Esophagus muscularis mucosa (tissue), 4 donors: Measurements from ENCODE around the gene LILRB4.

Source experiments
- EP300 ChIP-seq: sonication (generic); formaldehyde crosslinking; IDR thresholded peaks from one replicate; pipeline ENCODE4 v1.6.1; 2017; ENCODE audit warnings: antibody characterized with exemption
- POLR2A ChIP-seq: fragments of 450-650 bp; IDR thresholded peaks from one replicate; pipeline ENCODE4 v1.6.1; 2017; ENCODE audit warnings: antibody characterized with exemption, moderate library complexity, mild to moderate bottlenecking, low read depth
- POLR2AphosphoS5 ChIP-seq, 2 donors: sonication (generic); formaldehyde crosslinking; IDR thresholded peaks; one replicate each; pipeline ENCODE4 v1.6.1; 2017; ENCODE audit warnings: antibody characterized with exemption in 2 of 2
- TF ChIP-seq, protein P1 (sequence below), 3 experiments: fragments of 200-600 bp in 2 of 3; fragments of 450-650 bp in 1 of 3; sonication (generic) in 2 of 3; IDR thresholded peaks; one replicate each; pipeline ENCODE4 v1.5.1; 2017 to 2019; ENCODE audit warnings: antibody characterized with exemption in 3 of 3, mild to moderate bottlenecking in 2 of 3, moderate library complexity in 1 of 3

DNA sequence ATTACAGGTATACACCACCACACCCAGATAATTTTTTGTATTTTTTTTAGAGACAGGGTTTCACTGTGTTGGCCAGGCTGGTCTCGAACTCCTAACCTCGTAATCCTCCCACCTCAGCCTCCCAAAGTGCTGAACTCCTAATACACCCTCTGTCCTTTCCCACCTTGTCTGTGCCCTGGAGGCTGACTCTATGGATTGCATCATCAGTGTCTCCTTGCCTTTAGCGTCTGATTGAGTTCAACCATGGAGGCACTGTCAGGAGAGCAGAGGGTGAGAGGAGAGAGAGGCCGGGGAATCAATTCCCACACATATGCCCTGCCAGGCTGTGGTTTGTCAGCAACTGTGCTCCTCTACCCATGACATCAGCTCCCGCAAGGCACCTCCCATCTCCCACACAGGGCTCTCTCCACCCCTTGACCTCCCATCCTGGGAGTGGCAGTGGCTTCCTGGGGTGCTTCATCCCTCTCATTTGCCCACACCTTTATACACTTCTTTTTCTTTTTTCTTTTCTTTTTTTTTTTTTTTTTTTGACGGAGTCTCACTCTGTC, 12.6 kb upstream of the LILRB4 start:
- TF ChIP-seq, protein P1, sequence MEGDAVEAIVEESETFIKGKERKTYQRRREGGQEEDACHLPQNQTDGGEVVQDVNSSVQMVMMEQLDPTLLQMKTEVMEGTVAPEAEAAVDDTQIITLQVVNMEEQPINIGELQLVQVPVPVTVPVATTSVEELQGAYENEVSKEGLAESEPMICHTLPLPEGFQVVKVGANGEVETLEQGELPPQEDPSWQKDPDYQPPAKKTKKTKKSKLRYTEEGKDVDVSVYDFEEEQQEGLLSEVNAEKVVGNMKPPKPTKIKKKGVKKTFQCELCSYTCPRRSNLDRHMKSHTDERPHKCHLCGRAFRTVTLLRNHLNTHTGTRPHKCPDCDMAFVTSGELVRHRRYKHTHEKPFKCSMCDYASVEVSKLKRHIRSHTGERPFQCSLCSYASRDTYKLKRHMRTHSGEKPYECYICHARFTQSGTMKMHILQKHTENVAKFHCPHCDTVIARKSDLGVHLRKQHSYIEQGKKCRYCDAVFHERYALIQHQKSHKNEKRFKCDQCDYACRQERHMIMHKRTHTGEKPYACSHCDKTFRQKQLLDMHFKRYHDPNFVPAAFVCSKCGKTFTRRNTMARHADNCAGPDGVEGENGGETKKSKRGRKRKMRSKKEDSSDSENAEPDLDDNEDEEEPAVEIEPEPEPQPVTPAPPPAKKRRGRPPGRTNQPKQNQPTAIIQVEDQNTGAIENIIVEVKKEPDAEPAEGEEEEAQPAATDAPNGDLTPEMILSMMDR (IDR thresholded peaks at IDR 0.05): no peak
- TF ChIP-seq POLR2A: no peak
- TF ChIP-seq EP300: no peak
- TF ChIP-seq POLR2AphosphoS5 (IDR thresholded peaks at IDR 0.05): no peak
